T-helper 22 cell (primary cell): Measurements from ENCODE around the gene EPDR1.

Experiments
- DNase-seq: peaks from one replicate; pipeline ENCODE4 v3.0.0-alpha.2; 2020; ENCODE audit warnings: low read depth

Gene EPDR1

GRCh38 chr7:37981664-37982063, 61.2 kb downstream of the EPDR1 start:
- DNase-seq: no peak

GRCh38 chr7:37982423-37982822, 62.0 kb downstream of the EPDR1 start:
- DNase-seq: no peak

GRCh38 chr7:37984750-37985390, 64.4 kb downstream of the EPDR1 start:
- DNase-seq: no peak

GRCh38 chr7:37986908-37987330, 66.5 kb downstream of the EPDR1 start:
- DNase-seq: no peak

GRCh38 chr7:37987732-37988131, 67.3 kb downstream of the EPDR1 start:
- DNase-seq: no peak

GRCh38 chr7:37988721-37989650, 68.5 kb downstream of the EPDR1 start:
- DNase-seq: no peak

- DNase-seq: no peak
Observed at GRCh38 chr7:37990337-37990736, 69.9 kb downstream of the EPDR1 start.

- no peak for DNase-seq
Observed at GRCh38 chr7:37993060-37993501, 72.6 kb downstream of the EPDR1 start.

GRCh38 chr7:37999673-38000072, 79.2 kb downstream of the EPDR1 start:
- DNase-seq: no peak

- no peak for DNase-seq
Observed at GRCh38 chr7:38000272-38000671, 79.8 kb downstream of the EPDR1 start.
